MM.1S (cell line): ENCODE results near the gene SPIB.

Source experiments
- DNase-seq: peaks from one replicate; pipeline ENCODE4 v3.0.0-alpha.2; 2015
- H2AFZ ChIP-seq: fragments of 300-600 bp; sonication (generic); 2 replicates; pipeline ENCODE4 v1.6.0; 2016; ENCODE audit warnings: antibody characterized with exemption, low read length
- H3F3A ChIP-seq: fragments of 300-600 bp; sonication (generic); 2 replicates; pipeline ENCODE4 v1.6.1; 2016; ENCODE audit warnings: mild to moderate bottlenecking, antibody characterized with exemption, low read length, moderate library complexity, mixed read lengths; ENCODE audit not compliant: insufficient read depth
- H3K27ac ChIP-seq: fragments of 300-600 bp; sonication (generic); 2 replicates; pipeline ENCODE4 v1.5.1; 2016; ENCODE audit warnings: mild to moderate bottlenecking, low read length
- H3K27me3 ChIP-seq: fragments of 300-600 bp; sonication (generic); replicated peaks from 2 replicates; pipeline ENCODE4 v1.6.0; 2016; ENCODE audit warnings: low read length; ENCODE audit not compliant: insufficient read depth
- H3K36me3 ChIP-seq: fragments of 300-600 bp; sonication (generic); replicated peaks from 2 replicates; pipeline ENCODE4 v1.6.1; 2016; ENCODE audit warnings: mild to moderate bottlenecking, low read length, mixed read lengths; ENCODE audit not compliant: insufficient read depth
- H3K4me1 ChIP-seq: fragments of 300-600 bp; sonication (generic); 2 replicates; pipeline ENCODE4 v1.6.1; 2016; ENCODE audit warnings: low read length, mixed read lengths
- H3K4me2 ChIP-seq: fragments of 300-600 bp; sonication (generic); 2 replicates; pipeline ENCODE4 v1.6.0; 2016; ENCODE audit warnings: low read depth, low read length
- H3K4me3 ChIP-seq: fragments of 300-600 bp; sonication (generic); 2 replicates; pipeline ENCODE4 v1.5.1; 2016; ENCODE audit warnings: low read length, mixed read lengths
- H3K79me2 ChIP-seq: fragments of 300-600 bp; sonication (generic); 2 replicates; pipeline ENCODE4 v1.6.1; 2016; ENCODE audit warnings: mixed run types, low read length, mixed read lengths
- H3K9ac ChIP-seq: fragments of 300-600 bp; sonication (generic); 2 replicates; pipeline ENCODE4 v1.6.1; 2016; ENCODE audit warnings: low read length, mixed read lengths
- H3K9me2 ChIP-seq: fragments of 300-600 bp; sonication (generic); replicated peaks from 2 replicates; pipeline ENCODE4 v1.6.1; 2016; ENCODE audit warnings: mild to moderate bottlenecking, low read length, mixed read lengths; ENCODE audit not compliant: insufficient read depth
- H3K9me3 ChIP-seq: fragments of 300-600 bp; sonication (generic); replicated peaks from 2 replicates; pipeline ENCODE4 v1.6.1; 2016; ENCODE audit warnings: mild to moderate bottlenecking, low read length, mixed read lengths; ENCODE audit not compliant: insufficient read depth
- H4K20me1 ChIP-seq: fragments of 300-600 bp; sonication (generic); 2 replicates; pipeline ENCODE4 v1.6.1; 2016; ENCODE audit warnings: mild to moderate bottlenecking, low read length, moderate library complexity, mixed read lengths; ENCODE audit not compliant: insufficient read depth
- CTCF ChIP-seq: fragments of 300-600 bp; sonication (generic); IDR thresholded peaks from 2 replicates; pipeline ENCODE4 v1.5.1; 2016; ENCODE audit warnings: antibody characterized with exemption, low read length, mixed read lengths
- EZH2 ChIP-seq: fragments of 300-600 bp; sonication (generic); optimal IDR thresholded peaks from 2 replicates; pipeline ENCODE3; 2017; ENCODE audit warnings: low read depth, mild to moderate bottlenecking, antibody characterized with exemption, low read length, mixed read lengths
- EZH2phosphoT487 ChIP-seq: fragments of 300-600 bp; sonication (generic); IDR thresholded peaks from 2 replicates; pipeline ENCODE4 v1.6.1; 2018; ENCODE audit warnings: antibody characterized with exemption, low read length

SPIB gene

DNA sequence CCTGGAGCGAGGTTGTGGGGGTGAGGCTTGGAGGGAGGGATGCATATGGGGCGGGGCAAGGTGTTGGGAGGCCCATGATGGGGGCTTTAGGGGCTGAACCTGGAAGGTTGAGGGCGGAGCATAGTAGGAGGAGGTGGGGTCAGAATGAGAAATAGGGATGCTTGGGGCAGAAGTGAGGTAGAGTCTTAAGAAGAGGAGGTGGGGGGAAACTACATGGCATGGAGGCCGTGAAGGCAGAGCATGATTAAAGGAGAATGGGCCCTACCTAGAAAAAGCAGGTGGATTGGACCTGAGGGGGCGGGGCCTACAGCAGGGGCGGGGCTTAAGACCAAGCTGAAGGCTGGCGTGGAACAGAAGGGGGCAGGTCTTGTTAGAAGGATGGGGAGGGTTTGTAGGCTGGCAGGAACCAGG lies 41.7 kb upstream of the SPIB start:
- H3F3A ChIP-seq, result peaks cover 2% of the 10 kb centered on the region; the same call in 1 of the 2 replicates
- no peaks in the 10 kb centered on the region for H3K9me3 ChIP-seq
- no peak overlapping the region for H3K9ac ChIP-seq
- H2AFZ ChIP-seq, result no peak overlapping the region
- no peaks in the 10 kb centered on the region for H3K4me1 ChIP-seq
- no peak overlapping the region for H3K27ac ChIP-seq
- H3K4me2 ChIP-seq, result no peak overlapping the region
- no peak overlapping the region for H3K4me3 ChIP-seq
- peaks cover 12% of the 10 kb centered on the region for H3K79me2 ChIP-seq
- peaks cover 5% of the 10 kb centered on the region; the same call in 1 of the 2 replicates for H3K36me3 ChIP-seq
- H4K20me1 ChIP-seq, result peaks cover 3% of the 10 kb centered on the region; the same call in 1 of the 2 replicates
- DNase-seq, result no peak
- H3K9me2 ChIP-seq, result no peaks in the 10 kb centered on the region
- TF ChIP-seq CTCF (no peak), EZH2 (no peak), EZH2phosphoT487 (no peak)
- H3K27me3 ChIP-seq, result no peaks in the 10 kb centered on the region

DNA sequence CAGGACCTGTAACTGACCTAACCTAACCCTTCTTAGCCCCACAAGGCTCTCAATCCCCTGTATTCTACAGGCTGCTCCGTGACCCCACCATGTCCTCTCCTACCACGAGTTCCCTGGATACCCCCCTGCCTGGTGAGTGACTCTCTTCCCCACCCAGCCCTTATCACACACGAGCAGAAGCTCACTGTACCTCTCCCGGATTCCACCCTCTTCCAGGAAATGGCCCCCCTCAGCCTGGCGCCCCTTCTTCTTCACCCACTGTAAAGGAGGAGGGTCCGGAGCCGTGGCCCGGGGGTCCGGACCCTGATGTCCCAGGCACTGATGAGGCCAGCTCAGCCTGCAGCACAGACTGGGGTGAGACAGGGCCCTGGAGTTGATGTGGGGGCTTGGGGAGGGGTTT lies 41.2 kb upstream of the SPIB start:
- no peak for TF ChIP-seq CTCF
- no peak for TF ChIP-seq EZH2
- TF ChIP-seq EZH2phosphoT487, result no peak
- Histone ChIP-seq H4K20me1 (peaks cover 3% of the 10 kb centered on the region; the same call in 1 of the 2 replicates), H3K4me2 (no peak overlapping the region), H3K27me3 (no peaks in the 10 kb centered on the region), H3K9me2 (no peaks in the 10 kb centered on the region), H3K36me3 (peaks cover 5% of the 10 kb centered on the region; the same call in 1 of the 2 replicates), H3K9me3 (no peaks in the 10 kb centered on the region), H2AFZ (no peak overlapping the region), H3F3A (peaks cover 2% of the 10 kb centered on the region; the same call in 1 of the 2 replicates), H3K4me3 (no peak overlapping the region), H3K27ac (no peak overlapping the region), H3K4me1 (no peaks in the 10 kb centered on the region), H3K9ac (no peak overlapping the region), H3K79me2 (peaks cover 12% of the 10 kb centered on the region)
- no peak for DNase-seq

DNA sequence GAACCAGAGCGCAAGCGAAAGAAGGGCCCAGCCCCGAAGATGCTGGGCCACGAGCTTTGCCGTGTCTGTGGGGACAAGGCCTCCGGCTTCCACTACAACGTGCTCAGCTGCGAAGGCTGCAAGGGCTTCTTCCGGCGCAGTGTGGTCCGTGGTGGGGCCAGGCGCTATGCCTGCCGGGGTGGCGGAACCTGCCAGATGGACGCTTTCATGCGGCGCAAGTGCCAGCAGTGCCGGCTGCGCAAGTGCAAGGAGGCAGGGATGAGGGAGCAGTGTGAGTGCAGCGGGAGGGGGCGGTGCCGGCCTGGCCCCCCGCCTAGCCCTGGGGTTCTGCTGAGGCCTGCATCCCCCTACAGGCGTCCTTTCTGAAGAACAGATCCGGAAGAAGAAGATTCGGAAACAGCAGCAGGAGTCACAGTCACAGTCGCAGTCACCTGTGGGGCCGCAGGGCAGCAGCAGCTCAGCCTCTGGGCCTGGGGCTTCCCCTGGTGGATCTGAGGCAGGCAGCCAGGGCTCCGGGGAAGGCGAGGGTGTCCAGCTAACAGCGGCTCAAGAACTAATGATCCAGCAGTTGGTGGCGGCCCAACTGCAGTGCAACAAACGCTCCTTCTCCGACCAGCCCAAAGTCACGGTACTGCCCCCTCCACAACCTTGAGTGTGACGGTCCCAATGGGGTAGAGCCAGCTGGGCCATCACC lies 40.4 kb upstream of the SPIB start:
- Histone ChIP-seq H3K27me3 (no peaks in the 10 kb centered on the region), H3K36me3 (peaks cover 5% of the 10 kb centered on the region; the same call in 1 of the 2 replicates), H3K79me2 (peaks cover 12% of the 10 kb centered on the region), H3K4me2 (no peak overlapping the region), H3K9ac (no peak overlapping the region), H3K27ac (no peak overlapping the region), H3K9me2 (no peaks in the 10 kb centered on the region), H3K4me3 (no peak overlapping the region), H4K20me1 (peaks cover 3% of the 10 kb centered on the region; the same call in 1 of the 2 replicates), H2AFZ (no peak overlapping the region), H3K4me1 (no peaks in the 10 kb centered on the region), H3F3A (peaks cover 9% of the 10 kb centered on the region; the same call in 1 of the 2 replicates), H3K9me3 (no peaks in the 10 kb centered on the region)
- no peak for DNase-seq
- TF ChIP-seq EZH2phosphoT487 (no peak), CTCF (no peak), EZH2 (no peak)
